ACC112 (cell line): Measurements from ENCODE around the gene ADGRV1.

Source experiments
- H2AFZ ChIP-seq: fragments of 200-600 bp; sonication (generic); one replicate; pipeline ENCODE4 v1.6.0; 2017; ENCODE audit warnings: antibody characterized with exemption, low read length; ENCODE audit not compliant: unreplicated experiment
- H3K27ac ChIP-seq: fragments of 200-600 bp; sonication (generic); 2 replicates; pipeline ENCODE4 v1.5.1; 2014; ENCODE audit warnings: low read depth, mild to moderate bottlenecking, antibody characterized with exemption, low read length, moderate library complexity
- H3K27me3 ChIP-seq: fragments of 200-600 bp; sonication (generic); 2 replicates; pipeline ENCODE4 v1.6.1; 2014; ENCODE audit warnings: mild to moderate bottlenecking, antibody characterized with exemption, low read length, moderate library complexity, mixed read lengths; ENCODE audit not compliant: insufficient read depth
- H3K36me3 ChIP-seq: fragments of 200-600 bp; sonication (generic); 2 replicates; pipeline ENCODE4 v1.6.1; 2016; ENCODE audit warnings: mild to moderate bottlenecking, antibody characterized with exemption, low read length, moderate library complexity, mixed read lengths; ENCODE audit not compliant: insufficient read depth
- H3K4me1 ChIP-seq: fragments of 200-600 bp; sonication (generic); one replicate; pipeline ENCODE4 v1.6.1; 2016; ENCODE audit warnings: low read length, mixed read lengths; ENCODE audit not compliant: insufficient read depth, unreplicated experiment, control insufficient read depth
- H3K4me3 ChIP-seq: fragments of 200-600 bp; sonication (generic); 2 replicates; pipeline ENCODE4 v1.5.1; 2014; ENCODE audit warnings: mild to moderate bottlenecking, low read depth, low read length
- H3K79me2 ChIP-seq: fragments of 200-600 bp; sonication (generic); one replicate; pipeline ENCODE4 v1.6.0; 2016; ENCODE audit warnings: low read length; ENCODE audit not compliant: control insufficient read depth, unreplicated experiment, insufficient read depth

The ADGRV1 gene

DNA sequence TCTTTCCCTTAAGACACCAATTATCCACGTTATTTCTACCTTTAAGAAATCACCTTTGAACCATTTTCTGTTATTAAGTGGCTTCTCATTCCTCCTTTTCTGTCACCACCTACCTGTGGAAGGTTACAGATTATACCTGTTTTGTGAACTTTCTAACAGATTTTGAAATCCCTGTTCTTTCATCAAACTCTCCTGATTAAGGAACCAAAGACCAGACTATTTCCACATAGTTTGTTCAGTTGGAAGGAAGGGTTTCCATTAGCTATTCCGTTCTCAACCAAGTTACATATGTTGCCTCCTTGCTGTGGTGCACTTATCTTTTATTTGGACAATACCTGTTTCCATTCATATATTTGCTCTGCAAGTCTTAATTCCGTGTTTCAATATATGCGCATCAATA is 343.6 kb downstream of the ADGRV1 start:
- no peak overlapping the region for H2AFZ ChIP-seq
- no peak overlapping the region for H3K4me3 ChIP-seq
- no peaks in the 10 kb centered on the region for H3K27me3 ChIP-seq
- peaks cover 11% of the 10 kb centered on the region for H3K4me1 ChIP-seq
- no peaks in the 10 kb centered on the region for H3K36me3 ChIP-seq
- H3K79me2 ChIP-seq, result no peaks in the 10 kb centered on the region
- no peak overlapping the region for H3K27ac ChIP-seq

DNA sequence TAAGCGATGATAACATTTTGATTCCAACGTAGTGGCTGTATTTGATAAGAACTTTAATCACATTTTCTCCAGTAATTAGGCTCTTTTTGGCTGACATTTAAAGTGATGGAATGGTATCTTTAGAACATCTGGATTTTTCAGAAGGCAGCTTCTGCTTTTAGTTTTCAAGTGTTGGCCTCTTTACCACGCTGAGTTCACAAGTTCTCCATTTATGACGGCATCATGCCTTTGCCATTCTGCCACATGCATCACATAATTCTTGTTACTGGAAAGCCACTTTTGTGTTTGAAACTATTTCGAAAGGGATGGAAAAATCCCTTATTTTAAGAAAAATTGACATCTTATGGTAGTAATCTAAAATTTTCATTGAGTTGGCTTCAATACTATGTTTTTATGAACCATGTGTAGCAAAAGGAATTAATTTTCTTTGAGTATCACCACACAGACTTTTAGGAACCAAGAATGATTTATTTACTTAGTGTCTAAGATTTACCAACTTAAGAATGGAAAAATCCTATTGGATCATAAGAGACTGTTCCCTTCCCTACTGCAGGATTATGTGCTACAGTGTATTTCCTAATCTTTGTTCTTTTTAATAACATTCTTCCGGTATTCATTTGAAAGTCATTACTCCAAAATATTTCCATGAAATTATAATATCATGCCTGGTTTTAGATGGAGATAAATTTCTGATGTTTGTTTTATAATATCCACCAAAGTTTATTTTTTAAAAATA is 344.2 kb downstream of the ADGRV1 start:
- H3K27me3 ChIP-seq, result no peaks in the 10 kb centered on the region
- no peaks in the 10 kb centered on the region for H3K36me3 ChIP-seq
- no peaks in the 10 kb centered on the region for H3K79me2 ChIP-seq
- no peak overlapping the region for H3K27ac ChIP-seq
- H2AFZ ChIP-seq, result no peak overlapping the region
- no peak overlapping the region for H3K4me3 ChIP-seq
- H3K4me1 ChIP-seq, result peaks cover 9% of the 10 kb centered on the region

DNA sequence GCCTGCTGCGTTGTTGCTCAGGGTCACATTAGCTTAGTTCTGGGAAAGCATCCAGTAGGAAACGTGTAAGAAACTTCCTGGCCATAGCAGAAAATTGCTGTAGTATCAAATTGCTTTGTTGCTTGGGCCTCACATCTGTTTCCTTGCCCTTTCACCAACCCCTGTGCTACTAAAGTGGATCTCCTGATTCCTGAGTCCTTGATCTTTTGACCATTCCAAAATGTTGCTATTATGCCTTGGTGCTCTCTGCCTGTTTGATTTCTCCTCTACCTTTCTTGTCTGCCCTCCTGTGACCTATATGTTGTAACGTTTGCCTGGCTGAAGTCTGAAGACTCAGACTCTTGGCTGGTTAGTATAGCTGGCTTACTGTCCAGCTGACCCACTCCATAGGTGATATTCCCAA is 350.5 kb downstream of the ADGRV1 start:
- no peaks in the 10 kb centered on the region for H3K36me3 ChIP-seq
- H3K4me1 ChIP-seq, result no peaks in the 10 kb centered on the region
- H3K27me3 ChIP-seq, result no peaks in the 10 kb centered on the region
- H3K27ac ChIP-seq, result no peak overlapping the region
- no peak overlapping the region for H3K4me3 ChIP-seq
- H3K79me2 ChIP-seq, result no peaks in the 10 kb centered on the region
- no peak overlapping the region for H2AFZ ChIP-seq

DNA sequence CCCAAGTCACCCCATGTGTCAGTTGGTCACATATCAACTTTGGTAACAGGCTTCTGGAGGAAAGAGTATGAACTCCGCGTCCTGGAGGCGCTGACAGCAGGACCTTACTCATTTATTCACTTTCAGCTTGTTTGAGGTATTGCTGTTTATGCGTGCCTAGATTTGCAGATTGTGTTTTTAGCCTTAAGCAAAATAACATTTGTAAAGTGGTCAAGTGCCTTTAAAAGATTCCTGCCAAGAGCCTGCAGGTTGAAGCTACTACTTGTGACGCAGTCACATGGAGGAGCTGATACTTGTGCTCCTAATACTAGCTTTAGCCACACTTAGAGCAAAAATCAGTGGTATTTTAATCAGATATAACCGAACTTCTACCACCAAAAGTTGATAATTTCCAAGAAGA is 351.3 kb downstream of the ADGRV1 start:
- Histone ChIP-seq H3K27ac (no peak overlapping the region), H3K4me1 (no peaks in the 10 kb centered on the region), H3K4me3 (no peak overlapping the region), H2AFZ (no peak overlapping the region), H3K36me3 (no peaks in the 10 kb centered on the region), H3K79me2 (no peaks in the 10 kb centered on the region), H3K27me3 (no peaks in the 10 kb centered on the region)

DNA sequence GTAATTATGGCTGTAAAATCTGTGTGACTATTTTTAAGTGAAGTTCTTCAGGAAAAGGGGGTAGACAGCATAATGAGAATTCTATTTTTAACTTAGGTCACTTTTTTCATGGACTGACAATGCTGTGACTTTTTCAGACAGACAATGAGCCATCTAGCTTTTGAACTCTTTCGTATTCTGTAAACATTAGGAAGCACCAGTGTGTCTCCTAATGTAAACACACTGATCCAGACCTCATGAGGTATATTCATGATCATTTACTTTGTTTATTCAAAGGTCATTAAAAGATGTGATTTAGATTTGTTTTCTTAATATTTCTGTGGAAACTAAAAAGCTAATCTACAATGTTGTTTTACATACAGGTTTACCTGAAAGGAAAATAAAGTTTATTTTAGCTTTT is 352.6 kb downstream of the ADGRV1 start:
- Histone ChIP-seq H3K27me3 (no peaks in the 10 kb centered on the region), H3K27ac (no peak overlapping the region), H3K4me1 (no peaks in the 10 kb centered on the region), H3K4me3 (no peak overlapping the region), H3K36me3 (no peaks in the 10 kb centered on the region), H3K79me2 (no peaks in the 10 kb centered on the region), H2AFZ (no peak overlapping the region)

DNA sequence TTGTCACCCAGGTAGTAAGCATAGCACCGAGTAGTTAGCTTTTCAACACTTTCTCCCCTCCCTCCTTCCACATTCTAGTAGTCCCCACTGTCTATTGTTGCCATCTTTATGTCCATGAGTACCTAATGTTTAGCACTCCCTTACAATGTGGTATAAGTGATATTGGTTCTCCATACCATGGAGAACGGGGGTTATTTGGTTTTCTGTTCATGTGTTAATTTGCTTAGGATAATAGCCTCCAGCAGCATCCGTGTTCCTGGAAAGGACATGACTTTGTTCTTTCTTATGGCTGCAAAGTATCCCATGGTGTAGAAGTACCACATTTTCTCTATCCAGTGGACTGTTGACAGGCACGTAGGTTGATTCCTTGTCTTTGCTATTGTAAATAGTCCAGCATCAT is 353.9 kb downstream of the ADGRV1 start:
- H3K4me3 ChIP-seq, result no peak overlapping the region

DNA sequence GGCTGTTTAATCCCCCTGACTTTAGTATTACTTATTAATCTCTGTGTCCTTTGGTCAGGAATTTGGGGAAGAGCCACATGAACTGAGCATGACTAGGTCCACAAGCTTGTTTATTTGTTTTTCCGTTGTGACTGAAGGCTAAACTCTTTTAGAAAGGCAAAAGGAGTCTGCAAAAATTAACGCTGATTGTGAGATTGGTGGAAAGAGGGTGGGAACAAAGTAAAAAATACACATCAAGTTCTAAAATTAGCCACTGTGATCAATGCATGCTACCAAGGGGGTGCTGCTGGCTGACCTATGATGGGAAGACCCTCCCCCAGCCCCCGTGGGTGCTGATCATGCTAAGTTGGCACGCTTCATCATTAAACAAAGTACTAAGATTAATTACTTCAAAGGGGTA is 356.8 kb downstream of the ADGRV1 start:
- no peaks in the 10 kb centered on the region for H3K27me3 ChIP-seq
- H3K4me3 ChIP-seq, result no peak overlapping the region
- no peak overlapping the region for H2AFZ ChIP-seq
- no peaks in the 10 kb centered on the region for H3K36me3 ChIP-seq
- no peak overlapping the region for H3K27ac ChIP-seq
- H3K79me2 ChIP-seq, result no peaks in the 10 kb centered on the region
- H3K4me1 ChIP-seq, result no peaks in the 10 kb centered on the region

More for the DNA sequence above, 353.9 kb downstream of the ADGRV1 start:
- Histone ChIP-seq H2AFZ (no peak overlapping the region), H3K36me3 (no peaks in the 10 kb centered on the region), H3K27me3 (no peaks in the 10 kb centered on the region), H3K4me1 (no peaks in the 10 kb centered on the region), H3K27ac (no peak overlapping the region), H3K79me2 (no peaks in the 10 kb centered on the region)

DNA sequence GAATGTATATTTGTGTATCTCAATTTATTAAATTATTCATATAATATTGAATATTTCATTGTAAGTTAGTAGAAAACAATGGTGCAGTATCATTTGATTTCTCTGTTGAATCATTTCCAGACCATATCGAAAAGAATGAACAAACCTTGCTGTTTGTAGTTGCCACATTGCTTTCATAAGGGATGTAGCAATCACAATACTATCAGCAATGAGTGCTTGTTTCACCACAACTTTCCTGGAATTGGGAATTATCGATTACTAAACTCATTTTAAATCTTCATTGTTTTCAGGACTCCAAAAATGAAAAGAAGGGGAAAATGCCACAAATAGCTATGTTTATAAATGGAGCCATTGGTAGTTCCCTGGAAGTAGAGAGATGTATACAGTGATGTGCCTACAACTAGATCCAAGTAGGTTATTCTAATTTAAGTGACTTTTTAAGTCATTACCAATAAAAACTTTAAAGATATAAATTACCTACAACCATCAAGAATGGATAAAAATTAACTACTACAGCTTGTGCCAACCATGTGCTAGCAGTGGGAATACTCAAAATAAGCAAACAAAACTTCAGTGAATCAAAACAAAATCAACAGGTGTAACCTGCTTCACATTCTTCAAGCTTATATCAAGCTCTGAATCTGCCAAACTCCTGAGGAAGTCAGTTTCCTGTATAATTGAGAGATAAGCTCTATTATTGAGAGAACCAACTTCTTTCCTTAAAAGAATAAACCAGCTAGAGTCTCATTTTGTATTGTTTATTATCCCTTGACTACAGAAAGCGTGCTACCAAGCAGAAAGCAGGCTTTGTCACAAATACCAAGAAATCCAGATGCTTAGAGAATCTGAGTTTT is 358.6 kb downstream of the ADGRV1 start:
- Histone ChIP-seq H3K4me1 (no peaks in the 10 kb centered on the region), H3K27me3 (no peaks in the 10 kb centered on the region), H3K36me3 (no peaks in the 10 kb centered on the region), H3K79me2 (no peaks in the 10 kb centered on the region), H2AFZ (no peak overlapping the region), H3K4me3 (no peak overlapping the region), H3K27ac (no peak overlapping the region)

DNA sequence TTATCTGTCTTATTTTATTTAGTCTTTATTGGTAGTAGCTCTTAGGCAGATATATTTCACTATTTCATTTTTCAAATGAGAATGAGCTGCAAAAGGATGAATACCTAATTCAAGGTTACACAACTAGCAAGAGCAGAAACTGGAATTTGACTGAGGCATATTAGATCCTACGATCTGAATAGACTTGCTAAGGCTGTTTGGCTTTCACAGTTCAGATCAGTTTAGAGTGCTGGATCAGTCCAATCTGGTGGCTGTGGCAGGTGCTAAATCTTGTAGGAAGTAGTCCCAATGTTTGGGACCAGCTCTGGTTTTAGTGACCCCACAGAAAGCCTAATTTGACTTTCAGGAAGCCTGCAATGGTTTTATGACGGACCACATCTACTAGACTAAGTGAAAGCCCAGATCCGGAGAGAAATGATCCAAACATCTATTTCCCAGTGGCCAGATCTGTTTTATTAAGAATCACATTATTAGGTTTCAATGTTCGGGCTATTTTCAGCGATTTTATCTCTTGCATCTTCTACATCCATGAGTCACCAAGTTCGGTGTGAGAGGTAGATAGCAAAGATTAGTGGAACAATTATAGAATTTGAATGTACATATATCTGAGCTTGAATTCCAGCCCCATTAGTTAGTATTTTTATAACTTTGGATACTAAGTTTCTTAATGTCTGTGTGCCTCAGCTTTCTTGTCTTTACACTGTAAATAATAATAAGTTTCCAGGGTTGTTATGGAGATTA is 359.5 kb downstream of the ADGRV1 start:
- H3K36me3 ChIP-seq, result no peaks in the 10 kb centered on the region
- H3K27ac ChIP-seq, result no peak overlapping the region
- no peaks in the 10 kb centered on the region for H3K4me1 ChIP-seq
- no peaks in the 10 kb centered on the region for H3K27me3 ChIP-seq
- H2AFZ ChIP-seq, result no peak overlapping the region
- H3K79me2 ChIP-seq, result no peaks in the 10 kb centered on the region
- no peak overlapping the region for H3K4me3 ChIP-seq

DNA sequence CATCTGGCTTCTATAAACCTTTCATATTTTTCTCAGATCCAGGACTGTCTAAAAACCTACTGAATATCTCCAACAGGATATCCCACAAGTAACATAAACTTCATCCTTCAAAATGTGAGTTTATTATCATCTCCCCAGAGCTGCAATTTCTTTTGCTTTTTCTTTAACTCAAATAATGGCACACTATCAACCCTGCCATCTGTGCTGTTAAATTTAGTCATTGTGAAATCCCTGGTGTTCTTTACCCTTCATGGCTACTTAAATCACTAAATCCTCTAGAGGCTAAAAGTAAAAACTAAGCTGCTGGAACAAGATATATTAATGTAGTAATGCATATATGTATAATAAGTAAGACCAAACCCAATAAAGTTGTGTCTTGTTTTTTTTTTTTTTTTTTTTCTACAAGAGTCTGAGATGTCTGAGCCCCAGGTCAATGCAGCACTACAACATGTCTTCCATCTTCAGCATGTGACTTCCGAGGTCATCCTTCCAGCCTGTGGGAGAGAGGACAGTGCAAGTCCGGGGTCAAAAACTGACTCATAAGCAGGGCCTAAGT is 362.9 kb downstream of the ADGRV1 start:
- no peak overlapping the region for H3K4me3 ChIP-seq
- H3K4me1 ChIP-seq, result no peaks in the 10 kb centered on the region
- no peaks in the 10 kb centered on the region for H3K79me2 ChIP-seq
- no peaks in the 10 kb centered on the region for H3K27me3 ChIP-seq
- H3K36me3 ChIP-seq, result no peaks in the 10 kb centered on the region
- H3K27ac ChIP-seq, result no peak overlapping the region
- H2AFZ ChIP-seq, result no peak overlapping the region
